Stimulated activated CD8-positive, alpha-beta memory T cell treated with anti-CD3 and anti-CD28 coated beads, Interleukin-15, amount 100 ng/mL, for 1 hour (primary cell): Measurements from ENCODE around the gene CRACDL.

ENCODE experiments used
- DNase-seq: peaks from one replicate; pipeline ENCODE4 v3.0.0-alpha.2; 2020; ENCODE audit warnings: low read depth

The CRACDL gene

DNA sequence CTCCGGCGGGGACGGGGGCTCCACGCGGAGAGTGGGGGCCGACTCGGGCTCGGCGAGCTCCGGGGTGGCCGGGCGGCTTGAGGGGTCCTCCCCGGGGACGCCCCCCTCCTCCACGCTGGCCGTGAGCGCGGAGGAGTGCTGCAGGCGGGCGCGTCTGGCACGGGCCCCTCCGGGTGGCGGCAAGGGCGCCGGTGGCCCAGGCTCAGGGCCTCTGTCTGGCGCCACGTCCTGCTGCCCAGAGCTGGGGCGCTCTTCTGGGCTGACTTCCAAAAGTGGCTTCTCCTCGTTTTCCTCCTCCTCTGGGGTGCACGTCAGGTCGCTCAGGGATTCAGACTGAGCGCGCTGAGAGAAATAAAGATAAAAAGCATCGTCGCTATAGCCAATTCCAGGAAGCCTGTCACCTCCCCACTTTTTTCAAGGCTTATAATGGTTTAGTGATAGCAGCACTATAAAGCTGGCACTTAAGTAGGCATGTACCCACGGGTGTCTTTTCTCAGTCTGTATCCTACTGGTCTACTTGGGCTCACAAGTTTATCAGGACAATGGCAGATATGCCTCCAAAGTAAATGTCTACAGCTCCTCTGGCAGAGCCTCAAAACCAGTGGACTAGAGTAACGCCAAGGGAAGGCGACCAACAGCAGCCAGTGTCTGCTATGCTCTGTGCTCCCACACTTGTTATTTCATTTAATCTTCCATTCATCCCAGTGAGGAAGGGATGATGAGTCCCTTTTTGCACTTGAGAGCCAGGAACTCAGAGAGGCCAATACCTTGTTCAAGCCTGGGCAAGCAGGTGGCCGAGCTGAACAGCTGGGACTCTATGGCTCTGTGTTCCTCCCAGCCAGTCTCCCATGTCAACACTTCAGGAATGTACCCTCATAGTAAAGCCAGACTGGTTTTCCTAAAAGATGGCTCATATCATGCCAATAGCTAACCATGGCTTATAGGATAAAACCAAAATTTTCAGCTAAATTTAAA is 112.5 kb downstream of the CRACDL start:
- DNase-seq = no peak

GRCh38 chr2:98822301-98823164 is 113.5 kb downstream of the CRACDL start:
- DNase-seq = peak; percentile 19

DNA sequence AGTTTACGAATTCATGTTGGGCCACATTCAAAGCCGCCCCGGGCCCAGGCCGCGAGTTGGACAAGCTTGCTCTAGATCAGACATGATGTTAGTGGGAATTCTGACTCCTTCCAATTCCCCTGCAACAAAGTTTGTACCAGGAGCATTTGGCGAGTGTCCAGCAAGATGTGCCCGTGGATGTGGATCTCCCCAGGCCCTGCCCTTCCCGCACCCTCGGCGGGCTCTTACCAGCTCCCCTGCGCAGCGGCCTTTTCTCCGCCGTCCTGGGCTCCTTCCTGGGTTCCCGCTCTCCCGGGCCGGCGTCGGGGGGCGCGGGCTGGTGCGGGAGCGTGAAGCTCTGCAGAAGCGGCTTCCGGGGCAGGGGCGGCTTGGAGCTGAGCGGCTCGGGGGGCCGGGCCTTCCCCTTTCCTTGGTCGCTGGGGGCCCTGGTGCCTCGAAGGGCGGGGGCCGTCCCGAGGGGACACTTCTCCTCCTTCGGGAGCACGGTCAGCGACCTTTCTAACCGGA is 114.3 kb downstream of the CRACDL start:
- DNase-seq = no peak

- DNase-seq = no peak
Observed at GRCh38 chr2:98819231-98819766, 116.7 kb downstream of the CRACDL start.

- DNase-seq = no peak
Observed at GRCh38 chr2:98818164-98818563, 117.9 kb downstream of the CRACDL start.

GRCh38 chr2:98816281-98816680 is 119.7 kb downstream of the CRACDL start:
- DNase-seq = no peak

- no peak for DNase-seq
Observed at GRCh38 chr2:98815795-98816194, 120.2 kb downstream of the CRACDL start.

GRCh38 chr2:98811766-98812165 is 124.3 kb downstream of the CRACDL start:
- no peak for DNase-seq

DNA sequence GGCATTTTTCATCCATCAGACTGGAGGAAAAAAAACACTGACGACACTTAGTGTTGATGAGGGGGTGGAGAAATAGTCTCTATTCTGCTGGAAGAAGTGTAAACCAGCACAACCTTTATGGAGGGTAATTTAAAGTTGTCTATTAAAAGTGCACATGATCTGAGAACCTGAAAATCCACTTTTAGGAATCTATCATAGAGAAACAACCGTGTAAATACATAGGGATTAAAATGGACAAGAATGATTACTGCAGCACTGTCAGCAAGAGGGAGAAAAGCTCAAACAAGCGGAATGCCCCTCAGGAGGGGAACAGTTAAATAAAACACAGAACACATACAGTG is 125.5 kb downstream of the CRACDL start:
- no peak for DNase-seq

GRCh38 chr2:98809878-98810587 is 126.0 kb downstream of the CRACDL start:
- no peak for DNase-seq

GRCh38 chr2:98809116-98809515 is 126.9 kb downstream of the CRACDL start:
- DNase-seq = no peak

DNA sequence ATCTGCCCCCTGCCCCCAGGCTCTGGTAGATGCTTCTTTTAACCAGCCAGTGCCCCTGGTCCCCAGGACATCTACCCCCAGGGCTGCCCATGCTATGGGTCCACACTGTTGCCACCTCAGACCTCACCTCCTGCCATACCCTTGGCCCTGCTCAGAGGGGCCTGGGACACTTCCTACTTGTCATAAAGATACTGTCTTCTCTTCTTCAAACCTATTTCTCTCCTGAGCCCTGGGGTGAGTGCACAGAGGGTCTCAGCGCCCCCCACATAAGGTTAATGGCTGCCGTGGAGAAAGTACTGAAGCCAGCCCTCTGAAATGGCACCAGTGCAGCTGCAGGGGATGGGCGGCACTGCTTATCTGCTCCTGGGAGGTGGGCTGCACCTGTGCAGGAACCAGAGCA is 127.5 kb downstream of the CRACDL start:
- no peak for DNase-seq

DNA sequence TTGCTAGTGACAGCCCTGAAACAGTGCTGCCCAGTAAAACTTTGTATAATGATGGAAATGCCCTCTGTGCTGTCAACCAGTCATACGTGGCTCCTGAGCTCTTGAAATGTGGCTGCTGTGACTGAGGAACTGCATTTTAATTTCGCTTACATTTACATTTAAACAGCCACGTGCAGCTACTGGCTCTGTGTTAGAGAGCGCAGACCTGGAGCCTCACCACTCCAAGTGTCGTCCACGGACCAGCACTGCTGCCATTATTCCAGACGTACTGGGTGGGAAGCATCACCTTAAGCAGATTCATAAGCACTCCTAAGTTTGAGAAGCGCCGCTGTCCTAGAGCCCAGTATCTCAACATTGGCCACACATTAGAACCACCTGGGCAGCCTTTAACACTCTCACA is 128.1 kb downstream of the CRACDL start:
- DNase-seq = no peak

- DNase-seq = no peak
Observed at GRCh38 chr2:98807221-98807620, 128.8 kb downstream of the CRACDL start.

DNA sequence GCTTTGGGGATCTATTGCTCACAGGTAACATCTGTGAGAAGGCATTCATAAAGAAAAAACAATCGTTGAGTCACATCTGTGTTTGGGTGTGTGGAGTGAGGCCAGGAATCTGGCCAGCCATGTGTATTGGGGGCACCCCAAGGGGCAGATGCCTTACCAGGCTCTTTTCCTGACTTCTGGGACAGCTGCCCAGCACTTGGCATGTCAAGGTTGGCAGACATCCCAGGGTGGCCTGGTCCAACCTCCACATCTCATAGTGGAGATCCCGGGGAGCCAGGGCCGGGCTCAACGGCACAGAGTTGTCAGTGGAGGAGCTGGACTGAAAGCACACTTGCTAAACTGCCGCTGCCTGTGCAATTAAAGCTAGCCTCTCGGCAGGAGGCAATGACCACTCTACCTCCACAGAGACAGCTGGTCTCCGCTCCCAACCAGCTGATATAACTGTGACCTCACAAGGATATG is 129.8 kb downstream of the CRACDL start:
- DNase-seq = no peak

- DNase-seq = no peak
Observed at GRCh38 chr2:98805412-98806171, 130.4 kb downstream of the CRACDL start.

GRCh38 chr2:98804736-98805135 is 131.3 kb downstream of the CRACDL start:
- DNase-seq = no peak

DNA sequence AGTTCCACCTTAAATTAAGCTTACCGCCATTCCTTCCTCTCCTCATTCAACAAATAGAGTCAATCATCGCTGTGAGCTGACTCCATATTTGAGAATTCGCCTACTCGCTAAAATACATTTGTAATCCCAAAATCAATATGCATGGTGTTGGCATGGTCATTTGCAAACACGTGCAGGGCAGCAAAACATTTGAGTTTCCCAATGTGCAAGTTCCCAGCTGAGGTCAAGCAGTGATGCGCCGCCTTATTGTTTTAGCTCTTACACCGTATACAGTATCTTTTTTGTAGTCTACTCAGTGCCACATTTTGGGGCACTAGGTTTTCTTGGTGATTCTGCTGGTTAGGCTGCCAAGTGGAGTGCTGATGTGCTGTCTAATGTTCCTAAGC is 131.8 kb downstream of the CRACDL start:
- DNase-seq = no peak

DNA sequence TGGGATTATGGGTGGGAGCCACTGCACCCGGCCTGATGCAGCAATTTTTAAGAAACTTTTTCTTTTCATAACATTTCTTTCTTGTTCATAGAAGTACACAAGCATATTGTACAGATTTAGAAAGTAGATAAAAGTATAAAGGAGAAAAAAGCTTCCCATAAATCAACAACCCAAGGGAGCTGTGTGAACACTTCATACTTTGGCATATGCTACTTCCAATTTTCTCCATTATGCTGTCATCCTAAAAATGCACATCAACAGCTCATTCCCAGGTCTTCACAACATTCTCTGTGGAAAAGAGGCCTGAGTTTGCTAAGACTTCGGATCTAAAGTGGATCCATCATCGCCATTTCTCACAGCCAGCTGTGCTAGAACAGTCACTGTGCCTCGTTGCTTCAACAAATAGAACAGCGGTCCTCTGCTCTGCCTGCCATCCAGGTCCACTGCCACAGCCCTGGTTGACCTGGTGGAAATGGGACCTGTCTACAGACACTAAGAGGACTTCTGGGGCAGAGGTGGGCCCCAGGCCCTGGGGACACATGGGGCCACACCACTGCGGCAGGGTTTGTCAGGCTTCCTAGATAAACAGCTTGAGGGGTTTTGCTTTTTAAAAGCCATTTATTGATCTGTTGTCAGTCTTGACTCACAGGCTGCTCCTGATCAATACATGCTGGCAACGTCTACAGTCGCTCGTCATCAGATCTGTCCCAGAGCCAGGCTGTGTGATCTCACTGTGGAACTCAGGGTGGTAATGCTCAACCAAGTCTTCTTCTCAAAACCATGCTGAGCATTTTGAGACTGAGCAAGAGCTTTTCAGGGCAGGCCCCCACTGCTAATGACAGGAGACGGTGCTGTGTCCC is 132.4 kb downstream of the CRACDL start:
- no peak for DNase-seq

DNA sequence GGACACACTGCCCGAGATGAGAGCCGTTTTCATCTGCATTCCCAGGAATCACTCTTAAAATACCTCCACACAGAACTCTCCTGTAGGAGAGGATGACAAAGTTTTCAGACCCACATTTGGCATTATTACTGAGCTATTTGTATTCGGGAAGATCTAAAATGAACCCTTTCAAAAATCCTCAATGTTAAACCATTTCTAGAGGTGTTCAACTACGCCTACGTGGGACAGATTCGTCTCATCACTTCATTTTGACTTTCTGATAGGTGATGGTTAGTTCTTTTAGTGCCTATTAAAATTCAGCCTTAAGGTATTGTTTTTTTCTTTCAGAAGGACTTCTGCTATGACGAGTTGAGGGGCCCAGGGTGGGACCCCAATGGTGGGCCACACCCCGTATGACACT is 133.7 kb downstream of the CRACDL start:
- no peak for DNase-seq
